ENCODE results near the gene SH3YL1.

- TF ChIP-seq POLR2AphosphoS5 (IDR thresholded peaks at IDR 0.05) (no peak), CTCF (IDR thresholded peaks at IDR 0.05) (no peak), EP300 (IDR thresholded peaks at IDR 0.05) (no peak), POLR2A (IDR thresholded peaks at IDR 0.05) (no peak)
These were observed 15.1 kb upstream of the SH3YL1 start for GRCh38 chr2:278927-279320.
